Hepatocyte (in vitro differentiated cells): ENCODE measurements around the gene SLC12A5.

Source experiments
- CTCF ChIP-seq: fragments of 200-600 bp; sonication (generic); IDR thresholded peaks from 2 replicates; pipeline ENCODE4 v1.5.1; 2016; ENCODE audit warnings: antibody characterized with exemption, mild to moderate bottlenecking; ENCODE audit not compliant: poor library complexity
- EZH2 ChIP-seq: fragments of 200-600 bp; sonication (generic); IDR thresholded peaks from 2 replicates; pipeline ENCODE4 v1.6.1; 2016; ENCODE audit warnings: antibody characterized with exemption, mild to moderate bottlenecking, borderline replicate concordance

GRCh38 chr20:46108435-46108841 lies 79.4 kb downstream of the SLC12A5 start:
- no peak for TF ChIP-seq CTCF
- no peak for TF ChIP-seq EZH2
